Measurements from ENCODE around the gene C1orf21. TPM values are rescaled to one million over a fixed set of nuclear protein-coding genes. Genes with fewer than 3 reads are reported as not detected.
A peak's percentile ranks its signal among the peaks of the same experiment; 100 is the strongest.

C1orf21 gene
- polyA plus RNA-seq, 1 donor from 2014 or later: 1.7 TPM

GRCh38 chr1:184433956-184434502 lies 47.2 kb downstream of the C1orf21 start:
- H3K4me1 Mint-ChIP-seq: no peaks in the 10 kb centered on the region
- no peaks in the 10 kb centered on the region for H3K36me3 Mint-ChIP-seq
- H3K27ac Mint-ChIP-seq: no peak overlapping the region
- peaks cover 0 to 6% (median 2%) of the 10 kb centered on the region in 3 donors for H3K9me3 Mint-ChIP-seq
- no peak overlapping the region for H3K4me3 Mint-ChIP-seq
- H3K27me3 Mint-ChIP-seq: no peaks in the 10 kb centered on the region

GRCh38 chr1:184437291-184437690 lies 50.5 kb downstream of the C1orf21 start:
- H3K9me3 Mint-ChIP-seq: peaks cover 0 to 3% (median 0%) of the 10 kb centered on the region in 3 donors
- H3K4me1 Mint-ChIP-seq: no peaks in the 10 kb centered on the region
- no peaks in the 10 kb centered on the region for H3K27me3 Mint-ChIP-seq
- peaks cover 3% of the 10 kb centered on the region for H3K36me3 Mint-ChIP-seq
- no peak overlapping the region for H3K4me3 Mint-ChIP-seq
- H3K27ac Mint-ChIP-seq: no peak overlapping the region

- Mint-ChIP-seq H3K27ac (no peak overlapping the region), H3K4me1 (no peaks in the 10 kb centered on the region), H3K9me3 (no peaks in the 10 kb centered on the region), H3K36me3 (peaks cover 3% of the 10 kb centered on the region), H3K4me3 (no peak overlapping the region), H3K27me3 (no peaks in the 10 kb centered on the region)
Observed at GRCh38 chr1:184438363-184438762, 51.5 kb downstream of the C1orf21 start.

- Mint-ChIP-seq H3K4me3 (no peak overlapping the region), H3K4me1 (no peaks in the 10 kb centered on the region), H3K27ac (no peak overlapping the region), H3K36me3 (peaks cover 3% of the 10 kb centered on the region), H3K9me3 (no peaks in the 10 kb centered on the region), H3K27me3 (no peaks in the 10 kb centered on the region)
Observed at GRCh38 chr1:184442260-184442659, 55.4 kb downstream of the C1orf21 start.

GRCh38 chr1:184443201-184443600 lies 56.4 kb downstream of the C1orf21 start:
- Mint-ChIP-seq H3K4me1 (no peaks in the 10 kb centered on the region), H3K27me3 (no peaks in the 10 kb centered on the region), H3K9me3 (no peaks in the 10 kb centered on the region), H3K4me3 (no peak overlapping the region), H3K27ac (no peak overlapping the region), H3K36me3 (peaks cover 3% of the 10 kb centered on the region)

GRCh38 chr1:184443624-184444023 lies 56.8 kb downstream of the C1orf21 start:
- H3K4me1 Mint-ChIP-seq: no peaks in the 10 kb centered on the region
- no peak overlapping the region for H3K27ac Mint-ChIP-seq
- no peaks in the 10 kb centered on the region for H3K27me3 Mint-ChIP-seq
- H3K4me3 Mint-ChIP-seq: no peak overlapping the region
- peaks cover 3% of the 10 kb centered on the region for H3K36me3 Mint-ChIP-seq
- no peaks in the 10 kb centered on the region for H3K9me3 Mint-ChIP-seq

GRCh38 chr1:184445997-184446396 lies 59.2 kb downstream of the C1orf21 start:
- peaks cover 1% of the 10 kb centered on the region for H3K36me3 Mint-ChIP-seq
- no peak overlapping the region for H3K4me3 Mint-ChIP-seq
- H3K27me3 Mint-ChIP-seq: no peaks in the 10 kb centered on the region
- H3K27ac Mint-ChIP-seq: no peak overlapping the region
- no peaks in the 10 kb centered on the region for H3K9me3 Mint-ChIP-seq
- no peaks in the 10 kb centered on the region for H3K4me1 Mint-ChIP-seq

GRCh38 chr1:184447651-184448185 lies 60.9 kb downstream of the C1orf21 start:
- Mint-ChIP-seq H3K4me1 (no peaks in the 10 kb centered on the region), H3K27ac (peak overlapping the region in 1 of 3 donors; percentile 11), H3K4me3 (no peak overlapping the region), H3K36me3 (no peaks in the 10 kb centered on the region), H3K27me3 (no peaks in the 10 kb centered on the region), H3K9me3 (no peaks in the 10 kb centered on the region)

GRCh38 chr1:184449916-184450315 lies 63.1 kb downstream of the C1orf21 start:
- H3K9me3 Mint-ChIP-seq: no peaks in the 10 kb centered on the region
- H3K4me3 Mint-ChIP-seq: peak overlapping the region in 1 of 4 donors; percentile 48
- H3K27ac Mint-ChIP-seq: no peak overlapping the region
- no peaks in the 10 kb centered on the region for H3K4me1 Mint-ChIP-seq
- H3K27me3 Mint-ChIP-seq: no peaks in the 10 kb centered on the region
- no peaks in the 10 kb centered on the region for H3K36me3 Mint-ChIP-seq

- H3K4me3 Mint-ChIP-seq: no peak overlapping the region
- no peaks in the 10 kb centered on the region for H3K4me1 Mint-ChIP-seq
- H3K9me3 Mint-ChIP-seq: no peaks in the 10 kb centered on the region
- no peaks in the 10 kb centered on the region for H3K27me3 Mint-ChIP-seq
- H3K27ac Mint-ChIP-seq: no peak overlapping the region
- H3K36me3 Mint-ChIP-seq: no peaks in the 10 kb centered on the region
Observed at GRCh38 chr1:184455786-184456185, 69.0 kb downstream of the C1orf21 start.

- H3K4me1 Mint-ChIP-seq: no peaks in the 10 kb centered on the region
Observed at GRCh38 chr1:184456189-184456588, 69.4 kb downstream of the C1orf21 start.

GRCh38 chr1:184457500-184457899 lies 70.7 kb downstream of the C1orf21 start:
- no peaks in the 10 kb centered on the region for H3K27me3 Mint-ChIP-seq
- no peaks in the 10 kb centered on the region for H3K36me3 Mint-ChIP-seq
- H3K27ac Mint-ChIP-seq: no peak overlapping the region
- no peaks in the 10 kb centered on the region for H3K9me3 Mint-ChIP-seq
- H3K4me1 Mint-ChIP-seq: no peaks in the 10 kb centered on the region
- no peak overlapping the region for H3K4me3 Mint-ChIP-seq

More at GRCh38 chr1:184456189-184456588, 69.4 kb downstream of the C1orf21 start:
- Mint-ChIP-seq H3K36me3 (no peaks in the 10 kb centered on the region), H3K27me3 (no peaks in the 10 kb centered on the region), H3K4me3 (no peak overlapping the region), H3K9me3 (no peaks in the 10 kb centered on the region), H3K27ac (no peak overlapping the region)

- Mint-ChIP-seq H3K4me1 (no peaks in the 10 kb centered on the region), H3K9me3 (no peaks in the 10 kb centered on the region), H3K36me3 (no peaks in the 10 kb centered on the region), H3K27ac (no peak overlapping the region), H3K4me3 (no peak overlapping the region), H3K27me3 (peaks cover 1% of the 10 kb centered on the region)
Observed at GRCh38 chr1:184461321-184461720, 74.5 kb downstream of the C1orf21 start.

GRCh38 chr1:184462155-184462554 lies 75.3 kb downstream of the C1orf21 start:
- Mint-ChIP-seq H3K36me3 (no peaks in the 10 kb centered on the region), H3K4me3 (no peak overlapping the region), H3K27ac (no peak overlapping the region), H3K27me3 (peaks cover 2% of the 10 kb centered on the region), H3K4me1 (no peaks in the 10 kb centered on the region), H3K9me3 (no peaks in the 10 kb centered on the region)

- Mint-ChIP-seq H3K27me3 (peaks cover 4% of the 10 kb centered on the region), H3K4me1 (no peaks in the 10 kb centered on the region), H3K4me3 (no peak overlapping the region), H3K27ac (no peak overlapping the region), H3K9me3 (no peaks in the 10 kb centered on the region), H3K36me3 (no peaks in the 10 kb centered on the region)
Observed at GRCh38 chr1:184462990-184463389, 76.2 kb downstream of the C1orf21 start.

- Mint-ChIP-seq H3K27ac (no peak overlapping the region), H3K27me3 (peaks cover 6% of the 10 kb centered on the region), H3K4me1 (no peaks in the 10 kb centered on the region), H3K4me3 (no peak overlapping the region), H3K9me3 (no peaks in the 10 kb centered on the region), H3K36me3 (no peaks in the 10 kb centered on the region)
Observed at GRCh38 chr1:184463680-184464079, 76.9 kb downstream of the C1orf21 start.

Measured in IgD-negative memory B cell (primary cell).